AG04450 (cell line): ENCODE results near the gene RELN. TPM values are rescaled to one million over a fixed set of nuclear protein-coding genes. Genes with fewer than 3 reads are reported as not detected.

Experiments used
- CTCF ChIA-PET: fragments of 300-600, 350-600 bp; formaldehyde crosslinking; extraction: SDS; loops from one replicate; lab custom pipeline; 2022; ENCODE audit warnings: antibody characterized with exemption, inconsistent platforms; lab: Charles Lee
- POLR2A ChIA-PET: fragments of 350-600 bp; formaldehyde crosslinking; extraction: SDS; loops from one replicate; lab custom pipeline; 2021; ENCODE audit warnings: antibody characterized with exemption, inconsistent platforms; lab: Yijun Ruan, JAX
- DNase-seq: peaks from one replicate; pipeline ENCODE4 v3.0.0-alpha.2; 2011; ENCODE audit warnings: low read depth, low spot score
- H3K27ac ChIP-seq: one replicate; pipeline ENCODE4 v1.5.1; 2012; ENCODE audit warnings: low read depth, low read length, control low read depth
- H3K27me3 ChIP-seq: one replicate; pipeline ENCODE4 v1.6.0; 2012; ENCODE audit warnings: low read length; ENCODE audit not compliant: control insufficient read depth, insufficient read depth
- H3K4me3 ChIP-seq: 2 replicates; pipeline ENCODE4 v1.5.1; 2011; ENCODE audit warnings: mild to moderate bottlenecking, low read depth, low read length, control low read depth
- H3K9me3 ChIP-seq: 2 replicates; pipeline ENCODE4 v1.5.1; 2012; ENCODE audit warnings: low read length; ENCODE audit not compliant: control insufficient read depth, insufficient read depth
- polyA plus RNA-seq: library from polyadenylated mRNA; depleted of rRNA; stranded (reverse); fragments of >200 nt; gene quantifications from 2 replicates; pipeline ENCODE4 v1.2.3, GENCODE V29; 2011
- TF ChIP-seq, protein P1 (sequence below): IDR thresholded peaks from 2 replicates; pipeline ENCODE4 v1.5.1; 2011; ENCODE audit warnings: low read depth, low read length, control low read depth, inconsistent platforms

Gene RELN
- polyA plus RNA-seq, 1 experiment: 7.6 TPM

DNA sequence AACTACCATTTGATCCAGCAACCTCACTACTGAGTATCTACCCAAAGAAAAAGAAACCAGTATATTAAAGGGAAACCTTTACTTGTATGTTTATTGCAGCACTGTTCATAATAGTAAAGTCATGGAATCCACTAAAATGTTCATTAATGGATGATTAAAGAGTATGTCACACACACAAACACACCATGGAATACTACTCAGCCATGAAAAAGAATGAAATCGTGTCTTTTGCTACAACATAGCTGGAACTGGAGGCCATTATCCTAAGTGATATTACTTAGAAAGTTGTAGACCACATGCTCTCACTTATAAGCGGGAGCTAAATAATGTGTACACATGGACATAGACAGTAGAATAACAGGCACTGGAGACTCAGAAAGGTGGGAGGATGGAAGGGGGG is 340.4 kb downstream of the RELN start:
- ChIA-PET POLR2A (no interaction called here), CTCF (no interaction called here)
- Histone ChIP-seq H3K9me3 (no peaks in the 10 kb centered on the region), H3K27ac (no peak overlapping the region), H3K4me3 (no peak overlapping the region), H3K27me3 (no peaks in the 10 kb centered on the region)
- TF ChIP-seq, protein P1, sequence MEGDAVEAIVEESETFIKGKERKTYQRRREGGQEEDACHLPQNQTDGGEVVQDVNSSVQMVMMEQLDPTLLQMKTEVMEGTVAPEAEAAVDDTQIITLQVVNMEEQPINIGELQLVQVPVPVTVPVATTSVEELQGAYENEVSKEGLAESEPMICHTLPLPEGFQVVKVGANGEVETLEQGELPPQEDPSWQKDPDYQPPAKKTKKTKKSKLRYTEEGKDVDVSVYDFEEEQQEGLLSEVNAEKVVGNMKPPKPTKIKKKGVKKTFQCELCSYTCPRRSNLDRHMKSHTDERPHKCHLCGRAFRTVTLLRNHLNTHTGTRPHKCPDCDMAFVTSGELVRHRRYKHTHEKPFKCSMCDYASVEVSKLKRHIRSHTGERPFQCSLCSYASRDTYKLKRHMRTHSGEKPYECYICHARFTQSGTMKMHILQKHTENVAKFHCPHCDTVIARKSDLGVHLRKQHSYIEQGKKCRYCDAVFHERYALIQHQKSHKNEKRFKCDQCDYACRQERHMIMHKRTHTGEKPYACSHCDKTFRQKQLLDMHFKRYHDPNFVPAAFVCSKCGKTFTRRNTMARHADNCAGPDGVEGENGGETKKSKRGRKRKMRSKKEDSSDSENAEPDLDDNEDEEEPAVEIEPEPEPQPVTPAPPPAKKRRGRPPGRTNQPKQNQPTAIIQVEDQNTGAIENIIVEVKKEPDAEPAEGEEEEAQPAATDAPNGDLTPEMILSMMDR: no peak
- DNase-seq: no peak

DNA sequence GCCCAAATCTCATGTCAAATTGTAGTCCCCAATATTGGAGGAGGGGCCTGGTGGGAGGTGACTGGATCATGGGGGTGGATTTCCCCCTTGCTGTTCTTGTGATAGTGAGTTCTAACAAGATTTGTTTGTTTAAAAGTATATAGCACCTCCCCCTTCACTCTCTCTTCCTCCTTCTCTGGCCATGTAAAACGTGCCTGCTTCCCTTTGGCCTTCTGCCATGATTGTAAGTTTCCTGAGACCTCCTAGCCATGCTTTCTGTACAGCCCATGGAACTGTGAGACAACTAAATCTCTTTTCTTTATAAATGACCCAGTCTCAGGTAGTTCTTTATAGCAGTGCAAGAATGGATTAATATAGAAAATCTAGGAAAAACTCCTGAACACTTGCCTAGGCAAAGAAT is 341.3 kb downstream of the RELN start:
- H3K4me3 ChIP-seq: no peak overlapping the region
- DNase-seq: no peak
- POLR2A ChIA-PET: no interaction called here
- H3K9me3 ChIP-seq: no peaks in the 10 kb centered on the region
- CTCF ChIA-PET: no interaction called here
- no peak overlapping the region for H3K27ac ChIP-seq
- H3K27me3 ChIP-seq: no peaks in the 10 kb centered on the region
- TF ChIP-seq, protein P1: no peak

DNA sequence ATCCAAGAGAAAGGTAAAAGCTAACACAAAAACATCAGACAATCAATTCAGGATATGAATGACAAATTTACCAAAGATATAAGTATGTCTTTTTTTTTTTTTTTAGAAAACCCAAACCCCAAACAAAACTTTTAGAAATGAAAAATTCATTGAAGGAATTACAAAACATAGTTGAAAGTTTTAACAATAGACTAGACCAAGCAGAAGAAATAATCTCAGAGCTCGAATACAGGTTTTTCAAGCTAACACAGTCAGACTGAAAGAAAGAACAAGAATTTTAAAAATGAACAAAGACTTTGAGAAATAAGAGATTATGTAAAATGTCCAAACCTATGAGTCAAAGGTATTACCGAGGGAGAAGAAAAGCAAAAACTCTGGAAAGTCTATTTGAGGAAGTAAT is 345.1 kb downstream of the RELN start:
- no peak overlapping the region for H3K27ac ChIP-seq
- CTCF ChIA-PET: interaction anchor here (0.7 kb wide), 1 partner anchor 28 kb away, joined by 5 read pairs; no protein-coding TSS in a partner anchor
- TF ChIP-seq, protein P1: no peak
- POLR2A ChIA-PET: no interaction called here
- no peaks in the 10 kb centered on the region for H3K9me3 ChIP-seq
- no peak for DNase-seq
- no peak overlapping the region for H3K4me3 ChIP-seq
- no peaks in the 10 kb centered on the region for H3K27me3 ChIP-seq

DNA sequence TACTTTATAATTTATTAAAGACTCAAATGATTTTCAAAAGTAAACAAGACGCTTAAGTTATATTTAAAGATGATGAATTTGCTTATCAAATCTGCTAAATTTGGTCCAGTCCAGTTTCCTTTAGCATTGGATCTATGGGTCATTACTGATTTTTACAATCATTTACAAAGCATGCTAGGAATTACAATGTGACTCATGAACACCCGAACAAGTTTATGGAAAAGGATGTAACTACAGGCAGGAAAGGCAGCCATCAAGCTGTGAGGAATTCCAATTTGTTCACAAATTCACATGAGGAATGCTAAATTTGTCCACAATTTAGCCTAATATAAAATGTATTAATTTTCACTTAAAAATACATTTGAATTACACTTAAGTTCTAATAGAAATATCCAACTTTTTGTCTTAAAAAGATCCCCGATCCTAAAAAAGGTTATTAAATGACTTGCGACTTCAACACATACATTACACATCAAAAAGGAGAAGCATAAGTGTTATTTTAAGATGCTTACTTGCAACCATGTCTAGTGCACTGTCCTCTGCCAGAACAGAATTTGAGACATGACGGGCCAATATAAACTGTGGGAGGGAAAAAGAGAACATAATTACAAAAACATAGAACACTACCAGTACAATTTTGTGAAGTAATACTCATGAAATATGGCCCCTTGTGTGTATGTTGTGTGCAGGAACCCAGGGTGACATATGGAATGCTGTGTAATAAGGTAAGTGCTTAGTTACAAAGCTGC is 349.3 kb downstream of the RELN start:
- peak; percentile 30 for DNase-seq
- ChIA-PET CTCF (no interaction called here), POLR2A (no interaction called here)
- Histone ChIP-seq H3K9me3 (no peaks in the 10 kb centered on the region), H3K27ac (no peak overlapping the region), H3K4me3 (no peak overlapping the region), H3K27me3 (no peaks in the 10 kb centered on the region)
- TF ChIP-seq, protein P1: no peak

DNA sequence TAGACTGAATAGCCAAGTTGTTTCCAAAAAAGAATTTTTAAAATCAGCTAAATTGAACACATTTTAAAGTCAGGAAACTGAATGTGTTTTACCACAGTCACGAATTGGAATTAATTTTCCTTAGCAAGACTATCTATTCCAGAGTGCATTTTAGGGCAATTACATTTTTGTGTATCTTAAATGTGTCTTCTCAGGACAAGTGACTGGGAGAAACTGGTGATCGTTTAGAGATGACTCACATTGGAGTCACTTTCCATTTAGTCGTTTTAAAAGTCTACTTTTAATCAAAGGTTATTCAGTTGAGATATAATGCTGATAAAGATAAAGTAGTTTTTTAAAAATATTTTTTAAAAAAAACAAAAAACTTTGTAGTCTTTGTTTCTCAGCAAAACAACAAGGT is 351.7 kb downstream of the RELN start:
- CTCF ChIA-PET: no interaction called here

More for the DNA sequence above, 351.7 kb downstream of the RELN start:
- peak overlapping the region; percentile 62 for H3K27ac ChIP-seq
- H3K4me3 ChIP-seq: no peak overlapping the region
- H3K9me3 ChIP-seq: no peaks in the 10 kb centered on the region
- no peak for DNase-seq
- H3K27me3 ChIP-seq: no peaks in the 10 kb centered on the region
- TF ChIP-seq, protein P1: no peak
- POLR2A ChIA-PET: no interaction called here
